HepG2 (cell line): Measurements from ENCODE around the gene CEP57L1.

ENCODE experiments used
- TARDBP ChIP-seq: sonication (generic); formaldehyde crosslinking; IDR thresholded peaks from 2 replicates; pipeline ENCODE4 v1.8.0; 2022; ENCODE audit warnings: mild to moderate bottlenecking, missing genetic modification reagents
- ZBTB7A ChIP-seq: sonication (generic); formaldehyde crosslinking; IDR thresholded peaks from 2 replicates; pipeline ENCODE4 v1.8.0; 2022; ENCODE audit warnings: mild to moderate bottlenecking, missing genetic modification reagents

GRCh38 chr6:109121411-109121810, 26.1 kb downstream of the CEP57L1 start:
- TF ChIP-seq ZBTB7A (no peak), TARDBP (CRISPR knock-in tag) (no peak)
